ENCODE data around the gene ANKRD11.
"Not testable (repeated sequence)": the region's sequence is repeated elsewhere in the genome, so short reads cannot be mapped to it uniquely, and the experiment has no call there.

ANKRD11 gene

DNA sequence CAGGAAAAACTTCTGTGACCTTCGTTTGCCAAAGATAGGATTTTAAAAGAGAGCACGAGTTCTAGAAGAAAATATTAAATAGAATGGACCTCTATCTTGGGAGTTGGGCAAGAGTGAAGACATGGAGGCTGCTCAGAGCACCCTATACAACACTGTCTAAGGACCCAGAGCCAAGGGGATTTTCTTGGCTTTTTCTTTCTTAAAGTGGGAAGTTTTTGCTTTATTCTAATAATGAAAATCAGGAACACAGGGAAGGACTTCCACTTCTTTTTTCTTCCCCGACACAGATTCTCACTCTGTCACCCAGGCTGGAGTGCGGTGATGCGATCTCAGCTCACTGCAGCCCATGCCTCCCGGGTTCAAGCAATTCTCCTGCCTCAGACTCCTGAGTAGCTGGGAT lies 178.7 kb downstream of the ANKRD11 start:
- DNase-seq, result no peak

DNA sequence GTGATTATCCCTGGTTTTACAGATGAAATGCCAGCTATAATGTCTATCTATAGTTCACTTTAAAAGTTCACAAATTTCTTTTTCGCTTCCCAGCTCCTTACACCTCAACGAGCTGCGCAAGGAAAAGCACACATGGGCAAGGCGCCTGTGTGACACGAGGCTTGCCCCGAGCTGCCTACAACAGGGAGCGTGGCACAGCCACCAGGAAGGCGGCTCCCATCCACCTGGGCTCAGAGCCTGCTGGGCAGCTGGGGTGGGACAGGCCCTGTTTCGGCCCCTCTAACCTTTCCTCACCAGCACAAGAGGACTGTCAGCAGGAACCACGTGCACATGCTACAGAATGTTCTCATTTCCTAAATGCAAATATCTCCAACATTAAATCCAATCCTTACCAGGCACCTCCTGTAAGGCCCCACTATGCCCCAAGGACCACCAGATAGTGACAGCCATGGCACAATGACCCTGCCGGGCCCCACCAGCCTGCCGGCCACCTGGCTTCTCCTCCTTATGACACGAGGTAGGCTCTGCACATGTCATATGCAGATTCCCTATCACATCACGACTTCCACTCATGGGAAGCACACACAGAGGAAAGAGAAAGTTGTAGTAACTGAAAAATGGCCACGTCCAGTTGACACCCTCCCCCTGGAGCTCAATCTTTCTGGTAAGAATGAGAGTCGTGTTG lies 180.8 kb downstream of the ANKRD11 start:
- DNase-seq, result no peak

DNA sequence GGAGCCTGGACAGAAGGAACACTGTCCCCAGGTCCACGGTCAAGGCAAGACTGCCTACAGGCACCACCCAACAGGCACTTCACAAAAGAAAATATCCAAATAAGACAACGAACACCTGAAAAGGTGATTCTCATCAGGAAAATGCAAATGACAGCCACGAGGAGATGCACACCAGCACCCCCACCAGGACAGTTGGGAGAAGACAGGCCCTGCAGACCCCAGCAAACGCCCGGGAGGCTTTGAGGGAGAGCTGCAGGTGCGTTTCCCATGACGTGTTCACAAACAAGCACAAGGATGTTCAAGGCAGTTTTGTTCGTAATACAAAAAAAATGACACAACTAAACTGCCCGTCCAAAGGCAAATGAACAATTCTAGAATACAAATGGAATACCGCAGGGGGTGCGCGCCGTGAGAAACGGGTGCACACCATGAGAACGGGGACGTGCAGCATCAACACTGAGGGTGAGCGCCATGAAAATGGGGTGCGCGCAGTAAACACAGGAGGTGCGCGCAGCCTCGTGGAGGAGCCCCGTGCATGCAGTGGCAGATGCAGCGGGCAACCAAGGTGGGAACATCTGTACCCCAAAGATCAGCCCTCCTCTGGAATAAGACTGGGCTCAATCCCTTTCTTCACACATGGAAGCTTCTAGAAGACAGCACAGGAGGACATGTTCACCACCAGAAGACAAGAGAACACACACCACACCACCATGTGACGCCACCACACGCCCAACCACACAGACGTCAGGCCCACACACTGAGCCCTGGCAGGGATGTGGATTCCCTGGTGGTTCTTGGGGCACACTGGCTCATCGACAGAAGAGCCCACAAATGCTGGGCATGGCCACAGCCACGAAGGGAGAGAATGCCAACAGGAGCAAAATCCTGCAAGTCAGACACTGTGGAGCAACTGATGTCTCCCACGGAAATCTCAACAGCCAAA lies 181.7 kb downstream of the ANKRD11 start:
- no peak for DNase-seq

DNA sequence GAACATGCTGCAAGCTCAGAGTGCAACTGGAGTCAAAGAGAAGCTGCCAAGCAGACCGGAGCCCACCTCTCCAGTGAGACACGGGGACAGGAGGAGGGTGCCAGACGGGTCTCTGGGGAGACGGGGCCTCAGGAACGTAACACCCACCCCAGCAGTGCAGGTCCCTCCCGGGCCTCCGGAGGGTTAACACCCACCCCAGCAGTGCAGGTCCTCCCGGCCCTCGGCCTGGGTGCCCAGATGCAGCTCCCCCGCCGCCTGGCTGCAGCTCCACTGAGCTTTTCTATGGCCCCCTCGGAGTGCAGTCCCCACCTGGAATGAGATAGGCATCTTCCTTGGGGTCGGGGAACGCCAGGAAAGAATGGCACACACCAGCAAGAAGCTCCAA lies 182.9 kb downstream of the ANKRD11 start:
- no peak for DNase-seq

GRCh38 chr16:89306457-89307420 lies 183.6 kb downstream of the ANKRD11 start:
- DNase-seq, result not testable (repeated sequence)

DNA sequence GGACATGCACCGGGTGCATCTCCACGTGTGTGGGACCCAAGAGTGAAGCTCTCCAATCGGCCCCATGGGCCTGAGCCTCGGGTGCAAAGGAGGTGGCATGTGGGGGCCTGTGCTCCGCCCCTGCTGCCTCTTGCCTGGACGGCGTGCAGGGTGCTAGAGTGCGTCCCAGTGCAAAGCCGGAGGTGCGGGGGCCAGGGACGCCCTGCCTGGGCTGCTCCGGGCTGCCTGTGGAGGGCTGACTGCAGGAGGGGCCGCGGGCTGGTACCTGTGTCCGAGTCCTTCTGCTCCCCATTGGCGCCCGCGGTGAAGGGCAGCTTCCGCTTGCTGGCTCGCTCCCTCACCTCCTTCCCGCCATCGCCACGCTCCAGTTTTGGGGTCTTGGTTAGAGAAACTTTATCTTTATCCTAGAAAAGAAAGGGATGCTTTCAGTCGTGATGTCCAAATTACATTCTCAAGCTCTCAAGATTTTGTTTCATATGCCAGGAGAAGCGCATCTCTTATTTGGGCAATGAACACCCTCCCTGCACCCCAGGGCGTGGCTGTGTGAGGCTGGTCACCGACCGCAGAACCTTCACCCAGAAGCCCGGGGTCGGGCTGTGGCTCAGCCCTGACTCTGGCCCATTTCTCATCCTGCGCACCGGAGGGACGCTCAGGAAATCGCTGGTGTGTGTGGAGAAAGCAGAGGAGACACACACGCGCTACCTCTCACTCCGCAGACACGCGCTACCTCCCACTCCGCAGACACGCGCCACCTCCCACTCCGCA lies 185.2 kb downstream of the ANKRD11 start:
- DNase-seq, result no peak

DNA sequence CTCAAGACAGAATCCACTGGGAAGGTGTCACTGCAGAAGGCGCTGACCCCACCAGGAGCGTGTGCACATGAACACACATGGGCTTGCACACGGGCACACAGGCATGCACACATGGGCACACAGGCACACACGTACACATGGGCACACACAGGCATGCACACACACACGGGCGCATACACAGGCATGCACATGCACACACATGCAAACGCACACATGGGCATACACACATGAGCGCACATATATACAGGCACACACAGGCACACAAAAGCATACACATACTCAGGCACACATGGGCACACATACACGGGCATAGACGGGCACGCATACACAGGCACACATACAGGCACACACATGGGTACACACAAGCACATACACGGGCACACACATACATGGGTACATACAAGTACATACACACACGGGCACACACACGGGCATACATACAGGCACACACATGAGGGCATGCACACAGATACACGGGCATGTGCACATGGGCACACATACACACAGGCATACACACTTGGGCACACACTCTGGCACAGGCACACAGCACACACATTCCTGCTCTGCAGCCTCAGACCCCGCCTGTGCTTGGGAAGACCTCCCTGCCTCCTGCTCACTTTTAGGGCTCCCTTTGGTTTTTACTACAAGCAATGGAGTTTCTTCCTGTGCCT lies 186.0 kb downstream of the ANKRD11 start:
- DNase-seq, result no peak

GRCh38 chr16:89303617-89304016 lies 186.7 kb downstream of the ANKRD11 start:
- no peak for DNase-seq

DNA sequence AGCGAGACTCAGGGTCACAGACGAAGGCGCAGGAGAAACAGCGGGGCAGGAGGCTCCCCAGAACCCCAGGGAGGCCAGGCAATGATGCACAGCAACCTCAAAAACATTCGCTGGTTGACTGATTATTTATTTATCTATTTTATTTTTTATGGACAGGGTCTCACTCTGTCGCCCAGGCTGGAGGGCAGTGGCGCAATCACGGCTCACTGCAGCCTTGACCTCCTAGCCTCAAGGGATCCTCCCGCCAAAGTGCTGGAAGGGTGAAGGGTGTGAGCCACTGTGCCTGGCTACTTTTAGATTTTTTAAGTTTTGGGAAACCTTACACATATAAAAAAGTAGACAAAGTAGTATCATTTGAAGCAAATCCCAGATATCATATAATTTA lies 189.4 kb downstream of the ANKRD11 start:
- DNase-seq, result no peak

GRCh38 chr16:89300311-89300975 lies 189.9 kb downstream of the ANKRD11 start:
- DNase-seq, result no peak

DNA sequence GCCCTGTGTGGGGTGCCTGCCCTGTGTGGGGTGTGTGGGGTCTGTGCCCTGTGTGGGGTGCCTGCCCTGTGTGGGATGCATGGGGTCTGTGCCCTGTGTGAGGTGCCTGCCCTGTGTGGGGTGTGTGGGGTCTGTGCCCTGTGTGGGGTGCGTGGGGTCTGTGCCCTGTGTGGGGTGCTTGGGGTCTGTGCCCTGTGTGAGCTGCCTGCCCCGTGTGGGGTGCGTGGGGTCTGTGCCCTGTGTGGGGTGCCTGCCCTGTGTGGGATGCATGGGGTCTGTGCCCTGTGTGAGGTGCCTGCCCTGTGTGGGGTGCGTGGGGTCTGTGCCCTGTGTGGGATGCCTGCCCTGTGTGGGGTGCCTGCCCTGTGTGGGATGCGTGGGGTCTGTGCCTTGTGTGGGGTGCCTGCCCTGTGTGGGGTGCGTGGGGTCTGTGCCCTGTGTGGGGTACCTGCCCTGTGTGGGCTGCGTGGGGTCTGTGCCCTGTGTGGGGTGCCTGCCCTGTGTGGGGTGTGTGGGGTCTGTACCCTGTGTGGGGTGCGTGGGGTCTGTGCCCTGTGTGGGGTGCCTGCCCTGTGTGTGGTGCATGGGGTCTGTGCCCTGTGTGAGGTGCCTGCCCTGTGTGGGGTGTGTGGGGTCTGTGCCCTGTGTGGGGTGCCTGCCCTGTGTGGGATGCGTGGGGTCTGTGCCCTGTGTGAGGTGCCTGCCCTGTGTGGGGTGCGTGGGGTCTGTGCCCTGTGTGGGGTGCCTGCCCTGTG lies 190.8 kb downstream of the ANKRD11 start:
- not testable (repeated sequence) for DNase-seq

GRCh38 chr16:89298623-89299225 lies 191.6 kb downstream of the ANKRD11 start:
- DNase-seq, result no peak

GRCh38 chr16:89297910-89298545 lies 192.3 kb downstream of the ANKRD11 start:
- DNase-seq, result no peak

DNA sequence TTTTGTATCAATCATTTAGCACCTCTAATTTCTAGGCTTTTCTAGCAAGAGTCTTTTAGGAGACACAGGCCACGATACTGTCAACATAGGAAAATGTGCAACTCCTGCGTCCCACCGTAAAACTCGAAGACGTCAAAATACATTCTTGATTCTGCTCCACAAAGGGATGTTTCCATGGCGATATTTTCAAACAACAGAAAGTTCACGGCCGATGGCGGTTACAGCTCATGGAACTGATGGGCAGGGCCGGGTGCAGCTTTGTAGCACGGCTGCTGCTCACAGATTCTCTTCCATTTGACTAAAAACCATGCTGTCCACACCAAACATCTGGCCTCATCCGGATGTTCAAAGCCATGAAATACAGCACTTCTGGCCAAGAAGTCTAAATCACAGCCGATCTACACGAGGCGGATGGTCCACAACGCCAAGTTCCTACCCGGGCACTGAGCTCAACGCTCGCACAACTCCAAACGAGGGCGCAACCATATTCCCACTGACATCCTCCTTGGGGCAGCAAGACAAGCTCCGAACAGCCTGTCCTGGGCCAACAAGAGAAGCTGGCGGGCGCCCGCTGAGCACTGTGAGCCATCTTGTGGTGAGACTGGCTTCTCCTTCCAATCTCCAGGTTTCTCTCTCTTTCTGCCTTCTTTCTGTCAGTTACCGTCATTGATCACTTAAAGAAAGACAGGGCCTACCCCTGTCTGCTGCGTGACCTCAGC lies 193.0 kb downstream of the ANKRD11 start:
- no peak for DNase-seq

DNA sequence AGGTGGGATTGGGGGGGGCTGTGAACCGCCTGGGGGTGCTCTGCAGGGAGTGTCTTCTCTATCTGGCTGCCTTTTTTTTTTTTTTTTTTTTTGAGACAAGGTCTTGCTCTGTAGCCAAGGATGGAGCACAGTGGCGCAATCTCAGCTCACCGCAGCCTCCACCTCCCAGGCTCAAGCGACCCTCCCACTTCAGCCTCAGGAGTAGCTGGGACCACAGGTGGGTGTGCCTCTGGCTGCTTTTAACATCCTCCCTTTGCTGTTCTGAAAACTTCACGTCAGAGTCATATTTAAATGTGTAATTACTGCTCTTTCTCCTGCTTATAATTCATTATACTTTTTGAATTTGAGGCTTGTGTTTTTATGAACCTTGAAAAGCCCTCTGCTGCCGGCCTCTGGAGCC lies 194.4 kb downstream of the ANKRD11 start:
- DNase-seq, result no peak

GRCh38 chr16:89295071-89295900 lies 195.1 kb downstream of the ANKRD11 start:
- DNase-seq, result no peak

DNA sequence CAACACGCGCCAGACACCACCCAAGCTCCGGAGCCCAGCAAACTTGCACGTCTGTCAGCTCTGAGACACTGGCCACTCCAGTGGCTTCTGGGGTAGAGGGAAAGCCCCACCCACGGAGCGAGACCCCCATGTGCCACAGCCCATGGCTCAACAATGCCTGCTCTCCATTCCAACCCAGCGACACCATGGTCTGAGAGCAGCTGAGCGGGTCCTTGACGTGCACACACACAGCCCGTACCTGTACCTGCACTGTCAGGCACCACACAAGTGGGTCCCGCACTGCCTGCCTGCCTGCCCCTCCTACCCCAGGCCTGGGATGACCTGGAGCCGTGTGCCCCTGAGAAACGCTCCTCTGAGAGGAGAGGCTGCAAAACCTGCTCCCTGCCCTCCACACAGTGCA lies 195.9 kb downstream of the ANKRD11 start:
- no peak for DNase-seq

Measured in T-helper 9 cell (primary cell).